GM18909 (cell line): ENCODE measurements around the gene DEFB114.

Experiments used
- ATAC-seq: cut with Tn5 transposase; IDR thresholded peaks from one replicate; pipeline ENCODE4 v1.9.1; 2021; ENCODE audit warnings: mild to moderate bottlenecking; ENCODE audit not compliant: unreplicated experiment, poor library complexity

DEFB114 gene

GRCh38 chr6:49937811-49938210 is 26.2 kb downstream of the DEFB114 start:
- ATAC-seq, result no peak

- no peak for ATAC-seq
These were observed 26.9 kb downstream of the DEFB114 start for GRCh38 chr6:49937017-49937416.

GRCh38 chr6:49935387-49935786 is 28.6 kb downstream of the DEFB114 start:
- no peak for ATAC-seq

DNA sequence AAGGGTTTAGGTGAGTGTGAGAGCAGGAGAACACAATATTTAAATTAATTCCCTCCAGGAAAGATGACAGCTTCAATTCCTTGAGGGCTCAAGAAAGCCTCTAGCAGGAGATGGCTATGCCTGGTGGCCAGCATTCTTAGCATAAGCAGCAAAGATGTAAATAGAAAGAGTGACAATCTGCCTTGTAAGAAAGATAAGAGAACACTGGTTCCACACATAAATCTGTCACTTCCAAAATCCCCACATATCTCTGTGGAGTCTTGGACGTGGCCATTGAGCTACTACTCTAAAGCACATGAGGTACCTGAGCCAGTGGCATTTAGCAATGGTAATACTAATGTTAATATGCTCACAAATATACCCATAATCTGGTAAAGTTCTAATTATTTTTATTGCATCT is 29.2 kb downstream of the DEFB114 start:
- no peak for ATAC-seq

- no peak for ATAC-seq
These were observed 30.4 kb downstream of the DEFB114 start for GRCh38 chr6:49933526-49933925.

DNA sequence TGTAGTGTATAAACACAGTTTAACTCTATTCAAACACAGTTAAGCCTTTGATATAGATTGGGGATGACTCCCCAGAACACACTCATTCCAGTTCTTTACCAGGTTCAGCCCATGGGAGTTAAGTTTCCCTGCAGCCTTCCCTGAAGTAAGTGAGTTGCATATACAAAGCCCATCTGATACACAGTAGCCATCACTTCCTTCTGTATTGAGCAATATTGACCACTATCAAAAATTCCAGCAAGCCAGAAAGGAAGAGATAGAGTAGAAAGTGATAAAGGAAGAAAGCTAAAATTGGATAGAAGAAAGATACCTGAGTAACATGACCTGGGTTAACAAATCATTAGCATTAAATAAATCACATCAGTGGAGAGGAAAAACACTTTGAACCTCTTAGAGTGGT is 34.6 kb downstream of the DEFB114 start:
- no peak for ATAC-seq

GRCh38 chr6:49923826-49924225 is 40.1 kb downstream of the DEFB114 start:
- no peak for ATAC-seq

- no peak for ATAC-seq
These were observed 43.9 kb downstream of the DEFB114 start for GRCh38 chr6:49919935-49920644.

DNA sequence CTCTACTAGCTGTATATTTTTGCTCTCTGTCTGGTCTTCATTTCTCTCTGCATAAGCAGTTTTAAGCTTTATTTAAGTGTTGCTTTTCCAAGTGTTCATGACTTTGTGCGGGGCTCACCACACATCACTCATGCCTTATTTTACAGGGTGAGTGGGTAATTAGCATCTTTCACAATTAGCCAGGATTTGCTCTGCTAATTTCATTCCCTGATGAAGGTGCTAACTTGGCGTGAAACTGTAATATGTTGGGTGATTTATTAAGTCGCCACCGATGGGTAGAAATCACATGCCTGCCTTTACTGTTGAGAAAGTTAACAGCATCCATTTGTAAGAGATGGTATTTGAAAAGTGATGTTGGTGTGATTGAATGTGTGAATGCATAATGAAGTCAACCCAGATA is 44.7 kb downstream of the DEFB114 start:
- no peak for ATAC-seq

GRCh38 chr6:49918787-49919186 is 45.2 kb downstream of the DEFB114 start:
- ATAC-seq, result no peak

GRCh38 chr6:49915035-49915434 is 48.9 kb downstream of the DEFB114 start:
- ATAC-seq, result no peak

DNA sequence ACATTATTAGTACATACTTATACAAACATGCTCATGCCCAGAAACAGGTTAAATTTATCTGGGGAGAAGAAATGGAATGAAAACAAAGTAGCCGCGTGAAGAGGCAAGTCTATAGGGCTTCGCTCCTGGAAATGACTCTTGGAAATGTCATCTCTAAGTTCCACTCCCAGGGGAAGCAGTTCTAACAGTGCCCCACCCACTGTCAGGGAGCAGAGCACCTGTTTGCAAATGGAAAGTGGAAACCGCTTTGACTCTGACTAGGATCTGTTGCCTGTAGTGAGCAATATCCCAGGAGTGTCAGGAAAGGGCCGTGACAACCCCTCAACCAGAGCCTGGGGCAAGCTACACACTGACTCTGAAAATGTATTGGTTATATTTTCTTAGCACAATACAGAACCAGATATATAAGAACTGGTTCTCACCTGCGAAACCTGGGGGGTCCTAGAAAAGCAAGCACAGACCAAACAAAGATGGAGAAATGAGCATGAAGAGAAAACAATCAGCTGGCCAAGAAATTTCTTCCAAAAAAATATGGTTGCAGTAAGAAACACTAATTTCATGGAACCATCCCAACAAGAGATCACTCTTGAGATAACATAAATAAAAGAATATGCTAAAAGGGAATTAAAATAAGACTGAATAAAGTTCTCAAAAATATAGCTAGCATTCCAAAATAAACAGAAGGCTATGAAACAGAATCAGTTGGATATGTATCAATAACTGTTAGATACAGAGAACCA is 50.2 kb downstream of the DEFB114 start:
- ATAC-seq, result no peak

GRCh38 chr6:49912196-49912595 is 51.8 kb downstream of the DEFB114 start:
- no peak for ATAC-seq

DNA sequence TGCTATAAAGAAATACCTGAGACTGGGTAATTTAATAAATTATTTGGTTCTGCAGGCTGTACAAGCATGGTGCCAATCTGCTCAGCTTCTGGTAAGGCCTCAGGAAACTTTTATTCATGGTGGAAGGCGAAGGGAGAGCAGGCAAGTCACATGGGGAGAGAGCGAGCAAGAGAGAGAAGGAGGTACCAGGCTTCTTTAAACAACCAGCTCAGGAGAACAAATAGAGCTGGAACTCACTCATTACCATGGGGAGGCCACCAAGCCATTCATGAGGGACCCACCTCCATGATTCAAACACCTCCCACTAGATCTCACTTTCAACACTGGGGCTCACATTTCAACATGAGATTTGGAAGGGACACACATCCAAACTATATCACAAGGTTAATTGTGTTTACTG is 52.7 kb downstream of the DEFB114 start:
- ATAC-seq, result no peak
